Measurements from ENCODE around the gene GLIPR1. TPM values are rescaled to one million over a fixed set of nuclear protein-coding genes. Genes with fewer than 3 reads are reported as not detected.

GLIPR1 gene
- total RNA-seq, 1 donor from 2014 or later, result 8.8 TPM

DNA sequence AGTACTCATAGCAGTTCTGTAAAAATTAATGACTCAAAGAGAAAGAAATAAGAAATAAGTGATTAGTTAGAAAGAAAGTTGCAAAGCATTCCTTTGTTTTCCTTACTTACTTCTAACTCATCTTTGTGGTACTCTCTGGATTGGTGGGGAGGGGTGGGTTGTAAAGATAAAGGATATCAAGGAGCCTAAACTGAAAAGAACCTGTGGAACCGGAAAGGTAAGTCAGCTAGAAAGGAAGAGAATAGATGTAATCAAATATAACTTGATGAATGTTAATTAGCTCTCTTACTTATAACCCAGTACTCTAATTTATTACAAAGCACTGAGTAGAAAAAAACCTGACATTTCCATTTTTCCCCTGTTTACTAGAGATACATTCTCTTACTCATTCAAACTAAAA is 68.3 kb downstream of the GLIPR1 start:
- DNase-seq (no peak), ATAC-seq (no peak)
- intact Hi-C loops (cut with micrococcal nuclease), result no loop called here

GRCh38 chr12:75549989-75550388 is 69.4 kb downstream of the GLIPR1 start:
- ATAC-seq, result no peak
- intact Hi-C loops (cut with micrococcal nuclease), result no loop called here
- no peak for DNase-seq

DNA sequence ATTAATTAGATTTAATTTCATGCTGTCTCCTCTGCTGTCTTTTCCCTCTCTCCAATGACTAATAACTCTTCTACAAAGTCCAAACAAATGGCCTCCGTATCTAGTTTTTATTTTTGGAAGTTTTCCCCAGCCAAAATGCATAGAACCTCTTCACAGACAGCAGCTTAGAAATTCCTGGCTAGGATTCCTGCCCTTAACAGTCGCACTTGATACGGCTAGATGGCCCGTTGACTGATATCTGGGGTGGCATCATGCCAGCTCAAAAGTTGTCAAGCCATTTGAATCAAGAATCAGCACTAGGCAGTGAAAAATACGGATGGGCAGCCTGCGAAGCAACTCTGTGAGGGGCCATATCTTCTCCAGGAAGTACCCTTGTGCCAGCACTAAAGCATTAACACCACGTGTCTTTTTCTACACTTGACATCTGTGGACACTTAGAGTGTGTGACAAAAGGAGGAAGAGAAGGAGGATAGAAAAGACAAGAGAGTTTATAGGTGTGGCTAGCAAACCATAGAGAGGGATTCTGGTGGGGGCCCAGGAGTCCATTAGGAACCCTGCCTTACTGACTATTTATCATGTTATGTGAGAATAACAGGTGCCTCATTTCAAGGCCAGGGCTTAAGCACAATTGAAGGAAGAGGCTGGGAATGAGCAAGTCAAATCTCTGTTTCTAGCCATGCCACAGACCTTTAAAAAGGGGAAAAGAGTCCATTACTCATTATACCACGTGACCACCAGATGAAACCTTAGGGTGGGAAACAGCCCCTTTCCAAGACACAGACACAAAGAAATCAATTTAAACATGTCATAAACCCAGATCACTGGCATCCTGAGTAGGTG is 70.1 kb downstream of the GLIPR1 start:
- peak; percentile 28 for DNase-seq
- intact Hi-C loops (cut with micrococcal nuclease), result no loop called here
- ATAC-seq, result peak; percentile 76

- ATAC-seq (no peak), DNase-seq (no peak)
- intact Hi-C loops (cut with micrococcal nuclease), result no loop called here
Observed at GRCh38 chr12:75551477-75551876, 70.9 kb downstream of the GLIPR1 start.

DNA sequence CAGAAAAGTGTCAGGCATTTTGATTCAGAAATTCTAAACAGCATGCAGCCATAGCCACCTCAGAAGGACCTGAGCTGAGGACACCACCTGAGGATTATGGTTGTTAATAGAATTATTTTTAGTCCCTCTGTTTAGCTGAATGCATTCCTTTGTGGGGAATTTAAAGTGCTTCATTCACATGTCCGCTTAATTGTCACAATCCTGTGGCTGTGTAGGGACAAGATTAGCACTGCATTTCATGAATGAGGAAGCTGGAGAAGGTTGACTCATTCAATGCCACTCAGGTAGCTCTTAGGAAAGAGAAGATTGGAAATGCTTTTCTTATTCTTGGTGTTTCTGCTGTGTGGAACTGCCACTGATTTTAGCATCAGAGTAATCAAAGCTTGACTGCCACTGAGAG is 72.8 kb downstream of the GLIPR1 start:
- intact Hi-C loops (cut with micrococcal nuclease), result no loop called here
- ATAC-seq (peak; percentile 93), DNase-seq (no peak)

Other genes with a start within 250 kb of the GLIPR1 start
- gene CAPS2, start 150.4 kb upstream of the GLIPR1 start, total RNA-seq, result 12.5 TPM
- not detected for gene GLIPR1L1, start 146.1 kb upstream of the GLIPR1 start, total RNA-seq
- gene GLIPR1L2, start 89.7 kb upstream of the GLIPR1 start, total RNA-seq, result 1.3 TPM
- 29.7 TPM for gene KRR1, start 30.9 kb downstream of the GLIPR1 start, total RNA-seq

Measured in left ventricle myocardium superior (tissue), 1 donor.